H9 (cell line): ENCODE measurements around the gene GSK3A. TPM values are rescaled to one million over a fixed set of nuclear protein-coding genes. Genes with fewer than 3 reads are reported as not detected.
A peak's percentile ranks its signal among the peaks of the same experiment; 100 is the strongest.

ENCODE experiments used
- DNase-seq: peaks from one replicate; pipeline ENCODE4 v3.0.0-alpha.2; 2017
- H2AFZ ChIP-seq: one replicate; pipeline ENCODE4 v1.6.1; 2013; ENCODE audit warnings: mild to moderate bottlenecking, low read length, control low read depth, moderate library complexity
- H2AK5ac ChIP-seq: 2 replicates; pipeline ENCODE4 v1.6.1; 2013; ENCODE audit warnings: low read length, control low read depth, mixed read lengths; ENCODE audit not compliant: insufficient read length
- H2BK120ac ChIP-seq: one replicate; pipeline ENCODE4 v1.6.1; 2013; ENCODE audit warnings: low read depth, mild to moderate bottlenecking, low read length, control low read depth, inconsistent platforms; ENCODE audit not compliant: poor library complexity, severe bottlenecking
- H2BK12ac ChIP-seq: 2 replicates; pipeline ENCODE4 v1.6.1; 2013; ENCODE audit warnings: low read length, control low read depth, mixed read lengths, low read depth; ENCODE audit not compliant: insufficient read length
- H2BK15ac ChIP-seq: 2 replicates; pipeline ENCODE4 v1.6.1; 2013; ENCODE audit warnings: low read depth, low read length, control low read depth
- H2BK20ac ChIP-seq: one replicate; pipeline ENCODE4 v1.6.1; 2013; ENCODE audit warnings: low read depth, mild to moderate bottlenecking, low read length, control low read depth, inconsistent platforms; ENCODE audit not compliant: poor library complexity, severe bottlenecking
- H2BK5ac ChIP-seq: 2 replicates; pipeline ENCODE4 v1.6.1; 2013; ENCODE audit warnings: low read length, control low read depth, mixed read lengths; ENCODE audit not compliant: insufficient read length
- H3K14ac ChIP-seq: 2 replicates; pipeline ENCODE4 v1.6.1; 2013; ENCODE audit warnings: low read length, control low read depth; ENCODE audit not compliant: insufficient read depth
- H3K18ac ChIP-seq: 2 replicates; pipeline ENCODE4 v1.6.1; 2013; ENCODE audit warnings: low read depth, mild to moderate bottlenecking, mixed read lengths, low read length, control low read depth; ENCODE audit not compliant: insufficient read length
- H3K23ac ChIP-seq: 2 replicates; pipeline ENCODE4 v1.6.1; 2013; ENCODE audit warnings: low read length, control low read depth, mixed read lengths, low read depth; ENCODE audit not compliant: insufficient read length
- H3K23me2 ChIP-seq: 2 replicates; pipeline ENCODE4 v1.6.1; 2013; ENCODE audit warnings: low read depth, mild to moderate bottlenecking, mixed read lengths, low read length, control low read depth; ENCODE audit not compliant: insufficient read length, poor library complexity, severe bottlenecking
- H3K27ac ChIP-seq: 2 replicates; pipeline ENCODE4 v1.5.1; 2013; ENCODE audit warnings: low read length, control low read depth, mixed read lengths, low read depth; ENCODE audit not compliant: insufficient read length
- H3K27me3 ChIP-seq: 2 replicates; pipeline ENCODE4 v1.6.1; 2013; ENCODE audit warnings: low read length, control low read depth, inconsistent platforms; ENCODE audit not compliant: insufficient read depth
- H3K4ac ChIP-seq: 2 replicates; pipeline ENCODE4 v1.6.1; 2013; ENCODE audit warnings: low read depth, mild to moderate bottlenecking, control low read depth, inconsistent platforms, low read length, moderate library complexity
- H3K4me1 ChIP-seq: 2 replicates; pipeline ENCODE4 v1.6.1; 2013; ENCODE audit warnings: low read length, control low read depth, inconsistent platforms; ENCODE audit not compliant: insufficient read depth
- H3K4me2 ChIP-seq: 2 replicates; pipeline ENCODE4 v1.6.1; 2013; ENCODE audit warnings: low read length, control low read depth, mixed read lengths; ENCODE audit not compliant: insufficient read length, insufficient read depth
- H3K56ac ChIP-seq: 2 replicates; pipeline ENCODE4 v1.6.1; 2013; ENCODE audit warnings: low read depth, mild to moderate bottlenecking, mixed read lengths, low read length, control low read depth; ENCODE audit not compliant: insufficient read length
- H3K79me1 ChIP-seq: 2 replicates; pipeline ENCODE4 v1.6.1; 2013; ENCODE audit warnings: low read depth, mild to moderate bottlenecking, moderate library complexity, low read length, control low read depth, inconsistent platforms; ENCODE audit not compliant: insufficient read depth, poor library complexity, severe bottlenecking
- H3K79me2 ChIP-seq: 2 replicates; pipeline ENCODE4 v1.6.1; 2013; ENCODE audit warnings: low read length, control low read depth, inconsistent platforms; ENCODE audit not compliant: insufficient read depth
- H3K9ac ChIP-seq: 2 replicates; pipeline ENCODE4 v1.6.1; 2013; ENCODE audit warnings: low read length, control low read depth, mixed read lengths; ENCODE audit not compliant: insufficient read length; ENCODE audit errors: extremely low read depth
- H3K9me3 ChIP-seq: one replicate; pipeline ENCODE4 v1.6.1; 2013; ENCODE audit warnings: low read depth, low read length, inconsistent platforms; ENCODE audit not compliant: control insufficient read depth
- H3T11ph ChIP-seq: one replicate; pipeline ENCODE4 v1.6.1; 2013; ENCODE audit warnings: mild to moderate bottlenecking, low read length, control low read depth, inconsistent platforms
- H4K20me1 ChIP-seq: one replicate; pipeline ENCODE4 v1.6.1; 2013; ENCODE audit not compliant: control insufficient read depth, insufficient read length, insufficient read depth
- H4K5ac ChIP-seq: 2 replicates; pipeline ENCODE4 v1.6.1; 2013; ENCODE audit warnings: low read depth, mild to moderate bottlenecking, mixed read lengths, low read length, control low read depth; ENCODE audit not compliant: insufficient read length
- H4K8ac ChIP-seq: replicated peaks from 2 replicates; pipeline ENCODE4 v1.6.1; 2013; ENCODE audit warnings: low read length, control low read depth, mixed read lengths, low read depth; ENCODE audit not compliant: insufficient read length
- H4K91ac ChIP-seq: 2 replicates; pipeline ENCODE4 v1.6.1; 2013; ENCODE audit warnings: low read depth, mild to moderate bottlenecking, moderate library complexity, mixed read lengths, low read length, control low read depth; ENCODE audit not compliant: insufficient read length
- H3K27ac Mint-ChIP-seq, 3 experiments: 2 replicates in 2 of 3; 3 replicates in 1 of 3; pipeline ENCODE4 v1.8.0; 2020 to 2021; ENCODE audit warnings: mixed read lengths in 3 of 3, mild to moderate bottlenecking in 1 of 3, moderate library complexity in 1 of 3
- H3K27me3 Mint-ChIP-seq: 2 replicates; pipeline ENCODE4 v1.8.0; 2021; ENCODE audit warnings: low read depth, mild to moderate bottlenecking, moderate library complexity, mixed read lengths
- H3K36me3 Mint-ChIP-seq, 3 experiments: 2 replicates in 2 of 3; 3 replicates in 1 of 3; pipeline ENCODE4 v1.8.0; 2020 to 2021; ENCODE audit warnings: low read depth in 3 of 3, mixed read lengths in 3 of 3; ENCODE audit not compliant: insufficient read depth in 1 of 3
- H3K4me1 Mint-ChIP-seq, 2 experiments: 2 replicates each; pipeline ENCODE4 v1.8.0; 2020; ENCODE audit warnings: mixed read lengths in 2 of 2
- H3K4me3 Mint-ChIP-seq, 2 experiments: 2 replicates in 1 of 2; 3 replicates in 1 of 2; pipeline ENCODE4 v1.8.0; 2020 to 2021; ENCODE audit warnings: mild to moderate bottlenecking in 2 of 2, mixed read lengths in 2 of 2, moderate library complexity in 1 of 2
- H3K9me3 Mint-ChIP-seq, 2 experiments: 2 replicates in 1 of 2; 3 replicates in 1 of 2; pipeline ENCODE4 v1.8.0; 2020; ENCODE audit warnings: mild to moderate bottlenecking in 2 of 2, mixed read lengths in 2 of 2, moderate library complexity in 1 of 2
- WGBS: extraction: QIAGEN DNeasy Blood & Tissue Kit; methylation state at CpG from one replicate; pipeline ENCODE4 v1.1.7; 2013; ENCODE audit warnings: missing lambda C conversion rate, low lambda C conversion rate, mixed read lengths; ENCODE audit not compliant: insufficient read length; ENCODE audit errors: extremely low coverage; 5-methylcytosine and 5-hydroxymethylcytosine counted together
- total RNA-seq: library from RNA; stranded (reverse); gene quantifications from 2 replicates; pipeline ENCODE4 v1.2.1, GENCODE V29; 2021
- TF ChIP-seq, protein P1 (sequence below): fragments of 200-600 bp; sonication (generic); conservative IDR thresholded peaks from 3 replicates; pipeline ENCODE4 v1.8.0; 2021; ENCODE audit warnings: antibody characterized with exemption, mild to moderate bottlenecking

The GSK3A gene
- total RNA-seq, 1 experiment from 2014 or later: 52.4 TPM

GRCh38 chr19:42277821-42278451 lies 35.5 kb upstream of the GSK3A start:
- H3K27ac ChIP-seq: no peak overlapping the region
- H3K14ac ChIP-seq: no peak overlapping the region
- H4K8ac ChIP-seq: no peak overlapping the region
- H2AK5ac ChIP-seq: no peak overlapping the region
- no peaks in the 10 kb centered on the region for H4K20me1 ChIP-seq
- H3K36me3 Mint-ChIP-seq: peaks cover 4 to 23% (median 16%) of the 10 kb centered on the region in 3 experiments; a peak in 6 of 7 replicates
- no peaks in the 10 kb centered on the region for H3K27me3 Mint-ChIP-seq
- DNase-seq: peak; percentile 36
- no peak overlapping the region for H3K4me2 ChIP-seq
- no peaks in the 10 kb centered on the region; a peak in 2 of 5 replicates for H3K9me3 Mint-ChIP-seq
- H3K23me2 ChIP-seq: peaks cover 8% of the 10 kb centered on the region
- no peak overlapping the region for H2BK15ac ChIP-seq
- no peak overlapping the region for H4K91ac ChIP-seq
- no peak overlapping the region for H2AFZ ChIP-seq
- H3K4ac ChIP-seq: no peak overlapping the region
- H3K56ac ChIP-seq: no peak overlapping the region
- no peak overlapping the region for H2BK20ac ChIP-seq
- WGBS: no CpG with 5 or more reads among the region's 10 CpGs
- H3K27me3 ChIP-seq: no peaks in the 10 kb centered on the region
- H3K4me1 Mint-ChIP-seq: peaks cover 27 to 31% of the 10 kb centered on the region in 2 experiments
- H3K18ac ChIP-seq: no peak overlapping the region
- no peak overlapping the region for H3K9ac ChIP-seq
- peak overlapping the region in 1 of 3 experiments; percentile 57; a peak in 1 of 7 replicates for H3K27ac Mint-ChIP-seq
- no peak overlapping the region for H2BK12ac ChIP-seq
- H4K5ac ChIP-seq: no peak overlapping the region
- no peak overlapping the region for H3T11ph ChIP-seq
- peaks cover 5% of the 10 kb centered on the region; the same call in 1 of the 2 replicates for H3K4me1 ChIP-seq
- no peak overlapping the region for H2BK5ac ChIP-seq
- no peaks in the 10 kb centered on the region for H3K79me2 ChIP-seq
- TF ChIP-seq, protein P1, sequence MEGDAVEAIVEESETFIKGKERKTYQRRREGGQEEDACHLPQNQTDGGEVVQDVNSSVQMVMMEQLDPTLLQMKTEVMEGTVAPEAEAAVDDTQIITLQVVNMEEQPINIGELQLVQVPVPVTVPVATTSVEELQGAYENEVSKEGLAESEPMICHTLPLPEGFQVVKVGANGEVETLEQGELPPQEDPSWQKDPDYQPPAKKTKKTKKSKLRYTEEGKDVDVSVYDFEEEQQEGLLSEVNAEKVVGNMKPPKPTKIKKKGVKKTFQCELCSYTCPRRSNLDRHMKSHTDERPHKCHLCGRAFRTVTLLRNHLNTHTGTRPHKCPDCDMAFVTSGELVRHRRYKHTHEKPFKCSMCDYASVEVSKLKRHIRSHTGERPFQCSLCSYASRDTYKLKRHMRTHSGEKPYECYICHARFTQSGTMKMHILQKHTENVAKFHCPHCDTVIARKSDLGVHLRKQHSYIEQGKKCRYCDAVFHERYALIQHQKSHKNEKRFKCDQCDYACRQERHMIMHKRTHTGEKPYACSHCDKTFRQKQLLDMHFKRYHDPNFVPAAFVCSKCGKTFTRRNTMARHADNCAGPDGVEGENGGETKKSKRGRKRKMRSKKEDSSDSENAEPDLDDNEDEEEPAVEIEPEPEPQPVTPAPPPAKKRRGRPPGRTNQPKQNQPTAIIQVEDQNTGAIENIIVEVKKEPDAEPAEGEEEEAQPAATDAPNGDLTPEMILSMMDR: no peak
- no peak overlapping the region for H3K4me3 Mint-ChIP-seq
- no peak overlapping the region for H3K23ac ChIP-seq
- no peaks in the 10 kb centered on the region for H3K79me1 ChIP-seq
- H3K9me3 ChIP-seq: no peaks in the 10 kb centered on the region
- H2BK120ac ChIP-seq: no peak overlapping the region
